IMR-90 (cell line): ENCODE measurements around the gene SMCO4. TPM values are rescaled to one million over a fixed set of nuclear protein-coding genes. Genes with fewer than 3 reads are reported as not detected.

ENCODE experiments used
- ATAC-seq: fragments of 200-7000 bp; cut with Tn5 transposase; 2 replicates; pipeline ENCODE4 v1.9.1; 2020; ENCODE audit warnings: low read depth, mild to moderate bottlenecking, moderate library complexity
- BruUV-seq: library from RNA; stranded (reverse); fragments of 400-500 nt; replicated peaks from 2 replicates; lab custom pipeline; 2021; lab: Mats Ljungman, UMichigan
- CTCF ChIA-PET: fragments of 300-600 bp; formaldehyde crosslinking; extraction: SDS; loops from one replicate; lab custom pipeline; 2021; ENCODE audit warnings: antibody characterized with exemption; lab: Yijun Ruan, JAX
- POLR2A ChIA-PET: fragments of 300-600 bp; sonication (Branson Sonifier 250); formaldehyde crosslinking; loops from one replicate; lab custom pipeline; 2022; ENCODE audit warnings: antibody characterized with exemption; ENCODE audit not compliant: unreplicated experiment; lab: Charles Lee
- DNase-seq: peaks from one replicate; pipeline ENCODE4 v3.0.0; 2013
- H2AFZ ChIP-seq: replicated peaks from 2 replicates; pipeline ENCODE3; 2013; ENCODE audit warnings: low read length, mild to moderate bottlenecking; ENCODE audit not compliant: poor library complexity
- H2AK5ac ChIP-seq: 2 replicates; pipeline ENCODE4 v1.6.1; 2013; ENCODE audit warnings: low read depth, low read length, inconsistent platforms
- H2AK9ac ChIP-seq: replicated peaks from 2 replicates; pipeline ENCODE3; 2013; ENCODE audit warnings: mild to moderate bottlenecking, low read depth, low read length, moderate library complexity; ENCODE audit not compliant: poor library complexity
- H2BK120ac ChIP-seq: 2 replicates; pipeline ENCODE4 v1.6.1; 2013; ENCODE audit warnings: low read depth, low read length, inconsistent platforms
- H2BK15ac ChIP-seq: 3 replicates; pipeline ENCODE4 v1.6.1; 2013; ENCODE audit warnings: low read depth, low read length, inconsistent platforms
- H2BK20ac ChIP-seq: 2 replicates; pipeline ENCODE4 v1.6.1; 2013; ENCODE audit warnings: low read depth, mild to moderate bottlenecking, inconsistent platforms, low read length, moderate library complexity
- H2BK5ac ChIP-seq: 2 replicates; pipeline ENCODE4 v1.6.1; 2013; ENCODE audit warnings: mild to moderate bottlenecking, low read depth, low read length, inconsistent platforms; ENCODE audit not compliant: poor library complexity, severe bottlenecking
- H3K14ac ChIP-seq: replicated peaks from 2 replicates; pipeline ENCODE4 v1.6.1; 2013; ENCODE audit warnings: low read depth, low read length, inconsistent platforms
- H3K18ac ChIP-seq: 2 replicates; pipeline ENCODE4 v1.6.1; 2013; ENCODE audit warnings: low read depth, low read length, control low read depth
- H3K23ac ChIP-seq: 2 replicates; pipeline ENCODE4 v1.6.1; 2013; ENCODE audit warnings: low read depth, low read length, inconsistent platforms
- H3K27ac ChIP-seq: 2 replicates; pipeline ENCODE4 v1.5.1; 2013; ENCODE audit warnings: mild to moderate bottlenecking, control low read depth, low read length; ENCODE audit not compliant: insufficient read depth
- H3K27me3 ChIP-seq: 2 replicates; pipeline ENCODE4 v1.6.1; 2013; ENCODE audit warnings: low read length; ENCODE audit not compliant: control insufficient read depth, insufficient read depth
- H3K36me3 ChIP-seq: 2 replicates; pipeline ENCODE4 v1.6.1; 2013; ENCODE audit warnings: low read length, mixed read lengths; ENCODE audit not compliant: control insufficient read depth, insufficient read depth
- H3K4ac ChIP-seq: 2 replicates; pipeline ENCODE4 v1.6.1; 2013; ENCODE audit warnings: low read depth, low read length, inconsistent platforms
- H3K4me1 ChIP-seq: 2 replicates; pipeline ENCODE4 v1.6.1; 2013; ENCODE audit warnings: low read length, mixed read lengths; ENCODE audit not compliant: control insufficient read depth, insufficient read depth
- H3K4me2 ChIP-seq: 2 replicates; pipeline ENCODE4 v1.6.1; 2013; ENCODE audit warnings: low read depth, mild to moderate bottlenecking, control low read depth, low read length, moderate library complexity
- H3K4me3 ChIP-seq: 2 replicates; pipeline ENCODE4 v1.5.1; 2013; ENCODE audit warnings: low read depth, mild to moderate bottlenecking, control low read depth, low read length, moderate library complexity; ENCODE audit not compliant: insufficient read depth
- H3K56ac ChIP-seq: 2 replicates; pipeline ENCODE4 v1.6.1; 2013; ENCODE audit warnings: low read length, inconsistent platforms; ENCODE audit not compliant: insufficient read depth; ENCODE audit errors: extremely low read depth
- H3K79me1 ChIP-seq, 2 experiments: 2 replicates each; pipeline ENCODE4 v1.6.1; 2013; ENCODE audit warnings: low read length in 2 of 2, inconsistent platforms in 1 of 2, low read depth in 1 of 2
- H3K9ac ChIP-seq: 2 replicates; pipeline ENCODE4 v1.6.1; 2013; ENCODE audit warnings: low read depth, low read length, control low read depth
- H3K9me1 ChIP-seq: 2 replicates; pipeline ENCODE4 v1.6.1; 2013; ENCODE audit warnings: low read length, inconsistent platforms; ENCODE audit not compliant: insufficient read depth
- H3K9me3 ChIP-seq: 2 replicates; pipeline ENCODE4 v1.6.1; 2013; ENCODE audit warnings: low read length; ENCODE audit not compliant: control insufficient read depth, insufficient read depth
- H4K20me1 ChIP-seq: 2 replicates; pipeline ENCODE4 v1.6.1; 2013; ENCODE audit warnings: low read length, inconsistent platforms; ENCODE audit not compliant: insufficient read depth
- H4K5ac ChIP-seq: 2 replicates; pipeline ENCODE4 v1.6.1; 2013; ENCODE audit warnings: mild to moderate bottlenecking, low read depth, low read length, control low read depth
- H4K8ac ChIP-seq, 2 experiments: 2 replicates each; pipeline ENCODE4 v1.6.1; 2013; ENCODE audit warnings: low read depth in 2 of 2, low read length in 2 of 2, control low read depth in 1 of 2, inconsistent platforms in 1 of 2
- H4K91ac ChIP-seq: 2 replicates; pipeline ENCODE4 v1.6.1; 2013; ENCODE audit warnings: low read depth, low read length, inconsistent platforms; ENCODE audit not compliant: insufficient read depth
- FOS ChIP-seq: fragments of 150-350 bp; IDR thresholded peaks from 2 replicates; pipeline ENCODE4 v1.6.1; 2016; ENCODE audit warnings: low read depth, low read length
- WGBS, 2 experiments: methylation state at CpG; one replicate each; pipeline versions ENCODE4 v1.1.5 to v1.1.7; 2013; ENCODE audit warnings: missing lambda C conversion rate in 2 of 2; ENCODE audit not compliant: insufficient read length in 1 of 2; ENCODE audit errors: extremely low coverage in 2 of 2; 5-methylcytosine and 5-hydroxymethylcytosine counted together
- dilution Hi-C: fragments of 300-500 bp; cut with HindIII; formaldehyde crosslinking; loops from one replicate; pipeline ENCODE4 v1.14.3; 2018; ENCODE audit warnings: low sequenced_read_pairs; ENCODE audit not compliant: unreplicated experiment
- in situ Hi-C: fragments of 300-500 bp; cut with MboI; formaldehyde crosslinking; loops from 3 replicates; pipeline ENCODE4 v1.14.3; 2019; ENCODE audit warnings: low sequenced_read_pairs, inconsistent platforms, mixed read lengths
- intact Hi-C: fragments of 100-400 bp; cut with micrococcal nuclease; formaldehyde crosslinking; loops from 2 replicates; pipeline ENCODE4 v1.10.0; 2022
- polyA plus RNA-seq, 3 experiments: library from polyadenylated mRNA; depleted of rRNA; stranded (reverse); fragments of >200 nt; gene quantifications; 2 replicates each; pipeline ENCODE4 v1.2.3, GENCODE V29; 2012; ENCODE audit warnings: low replicate concordance in 1 of 3
- total RNA-seq: library from RNA; depleted of rRNA; stranded (reverse); fragments of >200 nt; gene quantifications from 2 replicates; pipeline ENCODE4 v1.2.3, GENCODE V29; 2012

The SMCO4 gene
- total and polyA plus RNA-seq, 2 of the 4 experiments (the other 2 are of a cell fraction) = 2.2 to 17.7 TPM

DNA sequence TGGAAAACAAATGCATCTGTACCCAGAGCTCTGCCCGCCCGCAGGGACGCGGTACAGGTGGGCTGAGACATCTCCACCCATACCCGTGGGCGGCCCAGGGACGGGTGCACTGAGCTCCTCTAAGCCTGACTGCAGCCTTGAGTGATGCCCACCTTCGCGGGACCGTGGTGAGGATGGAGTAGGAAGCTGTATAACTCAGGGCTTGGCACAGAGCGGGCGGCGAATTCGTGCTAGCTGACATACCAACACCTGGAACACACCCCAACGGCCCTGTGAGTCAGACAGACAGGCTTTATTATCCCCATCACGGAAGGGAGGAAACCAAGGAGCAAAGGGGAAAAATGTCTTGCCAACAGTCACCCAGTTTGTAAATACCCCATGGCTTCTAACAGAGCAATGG, 61.9 kb downstream of the SMCO4 start:
- Histone ChIP-seq H3K27me3 (no peaks in the 10 kb centered on the region), H2BK15ac (no peak overlapping the region), H3K9me3 (no peaks in the 10 kb centered on the region), H2BK120ac (no peak overlapping the region), H3K9me1 (peaks cover 11% of the 10 kb centered on the region), H4K20me1 (no peaks in the 10 kb centered on the region; the same call in none of the 2 replicates), H3K4ac (no peak overlapping the region), H3K23ac (no peak overlapping the region), H2AK5ac (no peak overlapping the region), H3K36me3 (no peaks in the 10 kb centered on the region), H3K4me2 (no peak overlapping the region), H4K5ac (no peak overlapping the region), H2BK5ac (no peak overlapping the region), H3K18ac (no peak overlapping the region), H3K56ac (no peak overlapping the region), H3K14ac (no peak overlapping the region), H4K91ac (no peak overlapping the region), H2AFZ (no peak overlapping the region), H2BK20ac (no peak overlapping the region), H3K4me3 (no peak overlapping the region), H3K79me1 (0 out of 4 replicates have a peak, but pooled peaks cover 0 to 4% of the 10 kb centered on the region in 2 experiments), H2AK9ac (no peak overlapping the region), H3K4me1 (peaks cover 8% of the 10 kb centered on the region), H3K27ac (no peak overlapping the region), H3K9ac (no peak overlapping the region), H4K8ac (no peak overlapping the region)
- ChIA-PET POLR2A (no interaction called here), CTCF (interaction anchor here (0.6 kb wide), 1 partner anchor 223 kb away, joined by 4 read pairs; no protein-coding TSS in a partner anchor)
- dilution Hi-C loops (no loop called here), in situ Hi-C loops (no loop called here), intact Hi-C loops (no loop called here)
- no peak for ATAC-seq
- no TSS peak for BruUV-seq
- no peak for TF ChIP-seq FOS
- DNase-seq = no peak
- 88% methylated on average over 3 of the region's 16 CpGs; no CpG with 5 or more reads in 1 of the 2 experiments for WGBS, 2 experiments
